NOMO-1 treated with DMSO at 0.1 percent for 48 hours (cell line): ENCODE measurements around the gene TMEM183A.
"Not testable (repeated sequence)": the region's sequence is repeated elsewhere in the genome, so short reads cannot be mapped to it uniquely, and the experiment has no call there.

ENCODE experiments used
- DNase-seq: peaks from one replicate; lab custom pipeline; 2025; ENCODE audit not compliant: unreplicated experiment; lab: John Stamatoyannopoulos, UW

TMEM183A gene

GRCh38 chr1:202987255-202987654 lies 19.9 kb upstream of the TMEM183A start:
- no peak for DNase-seq

GRCh38 chr1:202987922-202988583 lies 19.1 kb upstream of the TMEM183A start:
- DNase-seq = peak; percentile 19

- DNase-seq = no peak
Measured at GRCh38 chr1:202989879-202990278, 17.3 kb upstream of the TMEM183A start.

- no peak for DNase-seq
Measured at GRCh38 chr1:202991112-202991511, 16.1 kb upstream of the TMEM183A start.

GRCh38 chr1:202994756-202995155 lies 12.4 kb upstream of the TMEM183A start:
- DNase-seq = no peak

GRCh38 chr1:202998836-202999750 lies 8.1 kb upstream of the TMEM183A start:
- peak; percentile 67 for DNase-seq

- no peak for DNase-seq
Measured at GRCh38 chr1:203000217-203000944, 6.8 kb upstream of the TMEM183A start.

GRCh38 chr1:203001986-203002385 lies 5.2 kb upstream of the TMEM183A start:
- no peak for DNase-seq

- DNase-seq = no peak
Measured at GRCh38 chr1:203002951-203003350, 4.2 kb upstream of the TMEM183A start.

GRCh38 chr1:203005395-203006142 lies 1.6 kb upstream of the TMEM183A start:
- peak; percentile 26 for DNase-seq

GRCh38 chr1:203009185-203009584 lies 2.0 kb downstream of the TMEM183A start:
- DNase-seq = no peak

GRCh38 chr1:203011582-203011981 lies 4.4 kb downstream of the TMEM183A start:
- peak; percentile 19 for DNase-seq

GRCh38 chr1:203017061-203017460 lies 9.9 kb downstream of the TMEM183A start:
- no peak for DNase-seq

- no peak for DNase-seq
Measured at GRCh38 chr1:203017692-203018091, 10.5 kb downstream of the TMEM183A start.

GRCh38 chr1:203022855-203023254 lies 15.7 kb downstream of the TMEM183A start:
- DNase-seq = not testable (repeated sequence)

- no peak for DNase-seq
Measured at GRCh38 chr1:203025686-203026030, 18.5 kb downstream of the TMEM183A start.

- DNase-seq = peak; percentile 76
Measured at GRCh38 chr1:203026031-203026665, 19.0 kb downstream of the TMEM183A start, which contains the start of gene PPFIA4. Gene PPFIA4, plus strand, starts transcription at chr1:203026491. Its CDS starts 12,518 bp downstream, at chr1:203039009.

- no peak for DNase-seq
Measured at GRCh38 chr1:203026666-203027663, 19.8 kb downstream of the TMEM183A start.
